Measurements from ENCODE around the gene ADAMTS6. TPM values are rescaled to one million over a fixed set of nuclear protein-coding genes. Genes with fewer than 3 reads are reported as not detected.

Gene ADAMTS6
- total RNA-seq, 1 experiment from 2014 or later, result 0.23 TPM

DNA sequence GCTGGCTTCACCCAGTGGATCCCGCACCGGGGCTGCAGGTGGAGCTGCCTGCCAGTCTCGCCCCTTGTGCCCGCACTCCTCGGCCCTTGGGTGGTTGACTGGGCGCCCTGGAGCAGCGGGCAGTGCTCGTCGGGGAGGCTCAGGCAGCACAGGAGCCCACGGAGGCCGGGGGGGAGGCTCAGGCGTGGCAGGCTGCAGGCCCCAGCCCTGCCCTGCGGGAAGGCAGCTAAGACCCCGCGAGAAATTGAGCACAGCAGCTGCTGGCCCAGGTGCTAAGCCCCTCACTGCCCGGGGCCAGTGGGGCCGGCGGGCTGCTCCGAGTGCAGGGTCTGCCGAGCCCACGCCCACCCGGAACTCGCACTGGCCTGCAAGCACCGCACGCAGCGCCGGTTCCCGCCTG is 3.7 kb upstream of the ADAMTS6 start:
- no peaks in the 10 kb centered on the region for H3K27me3 Mint-ChIP-seq (ENCODE audit: insufficient read depth, unreplicated experiment)

DNA sequence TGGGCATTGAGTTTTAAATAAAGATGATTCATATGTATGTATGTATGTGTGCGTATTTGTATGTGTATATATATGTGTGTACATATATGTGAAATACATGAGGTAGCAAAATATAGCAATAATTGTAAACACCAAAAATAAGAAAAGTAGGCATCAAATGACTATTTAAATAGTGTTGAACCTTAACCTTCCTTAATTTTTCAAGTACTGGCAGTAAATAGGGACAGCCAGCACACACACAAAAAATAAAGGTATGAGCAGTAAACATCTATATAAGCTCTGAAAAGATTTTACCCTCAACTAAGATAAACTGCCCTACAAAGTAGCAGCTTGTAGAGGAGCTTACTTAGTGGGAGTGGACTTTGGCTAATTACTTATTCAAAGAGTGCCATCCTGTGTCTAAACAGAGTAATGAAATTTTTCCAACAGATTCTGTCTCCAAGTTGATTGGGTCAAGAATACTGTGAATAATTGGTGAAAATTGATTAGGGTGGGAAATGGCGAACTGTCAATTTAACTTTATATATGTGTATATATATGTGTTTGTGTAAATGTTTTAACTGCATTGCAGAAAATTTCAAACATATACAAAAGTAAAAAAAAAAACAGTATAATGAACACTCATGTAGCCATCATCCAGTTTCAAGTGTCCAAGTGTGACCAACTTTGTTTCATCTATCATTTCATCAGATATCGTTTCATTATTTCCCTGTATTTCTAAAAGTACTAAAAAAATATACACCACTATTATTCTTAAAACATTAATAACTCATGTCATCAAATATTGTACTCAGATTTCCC is 2.0 kb upstream of the ADAMTS6 start:
- H3K36me3 ChIP-seq (ENCODE audit: control insufficient read depth, insufficient read depth, low read length), result no peaks in the 10 kb centered on the region
- Mint-ChIP-seq H3K27me3 (ENCODE audit: insufficient read depth, unreplicated experiment) (no peaks in the 10 kb centered on the region), H3K4me3 (ENCODE audit: unreplicated experiment) (no peak overlapping the region), H3K4me1 (ENCODE audit: low read depth, unreplicated experiment) (no peaks in the 10 kb centered on the region), H3K36me3 (ENCODE audit: insufficient read depth, unreplicated experiment) (no peaks in the 10 kb centered on the region), H3K9me3 (ENCODE audit: unreplicated experiment) (no peaks in the 10 kb centered on the region), H3K27ac (ENCODE audit: unreplicated experiment) (no peak overlapping the region)
- peaks cover 5% of the 10 kb centered on the region for H3K4me1 ChIP-seq
- H3K4me3 ChIP-seq (ENCODE audit: low read depth, low read length), result no peak overlapping the region
- intact Hi-C loops (cut with micrococcal nuclease; ENCODE audit: unreplicated experiment), result loop anchor here (1.0 to 10.0 kb wide), 8 partner anchors 91 to 846 kb away; no protein-coding TSS in a partner anchor
- POLR2A ChIA-PET, result no interaction called here
- no peaks in the 10 kb centered on the region for H3K9me3 ChIP-seq
- no TSS peak for BruUV-seq (replicated peaks)
- DNase-seq, result peak in 1 of 2 experiments; percentile 31
- no peaks in the 10 kb centered on the region for H3K27me3 ChIP-seq (replicated peaks; ENCODE audit: control insufficient read depth, insufficient read depth, low read length)
- TF ChIP-seq, protein P1, sequence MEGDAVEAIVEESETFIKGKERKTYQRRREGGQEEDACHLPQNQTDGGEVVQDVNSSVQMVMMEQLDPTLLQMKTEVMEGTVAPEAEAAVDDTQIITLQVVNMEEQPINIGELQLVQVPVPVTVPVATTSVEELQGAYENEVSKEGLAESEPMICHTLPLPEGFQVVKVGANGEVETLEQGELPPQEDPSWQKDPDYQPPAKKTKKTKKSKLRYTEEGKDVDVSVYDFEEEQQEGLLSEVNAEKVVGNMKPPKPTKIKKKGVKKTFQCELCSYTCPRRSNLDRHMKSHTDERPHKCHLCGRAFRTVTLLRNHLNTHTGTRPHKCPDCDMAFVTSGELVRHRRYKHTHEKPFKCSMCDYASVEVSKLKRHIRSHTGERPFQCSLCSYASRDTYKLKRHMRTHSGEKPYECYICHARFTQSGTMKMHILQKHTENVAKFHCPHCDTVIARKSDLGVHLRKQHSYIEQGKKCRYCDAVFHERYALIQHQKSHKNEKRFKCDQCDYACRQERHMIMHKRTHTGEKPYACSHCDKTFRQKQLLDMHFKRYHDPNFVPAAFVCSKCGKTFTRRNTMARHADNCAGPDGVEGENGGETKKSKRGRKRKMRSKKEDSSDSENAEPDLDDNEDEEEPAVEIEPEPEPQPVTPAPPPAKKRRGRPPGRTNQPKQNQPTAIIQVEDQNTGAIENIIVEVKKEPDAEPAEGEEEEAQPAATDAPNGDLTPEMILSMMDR (IDR thresholded peaks at IDR 0.05; ENCODE audit: insufficient read depth in 1 of 2, low read depth in 1 of 2, low read length in 1 of 2, severe bottlenecking in 1 of 2, unreplicated experiment in 1 of 2), result peak; percentile 48 to 62
- CTCF ChIA-PET, result interaction anchor here (0.6 to 2.5 kb wide), 10 partner anchors 93 to 888 kb away, joined by 3 to 17 read pairs (median 3); no protein-coding TSS in a partner anchor

More for the DNA sequence above, 3.7 kb upstream of the ADAMTS6 start:
- Histone ChIP-seq H3K9me3 (no peaks in the 10 kb centered on the region), H3K36me3 (ENCODE audit: control insufficient read depth, insufficient read depth, low read length) (no peaks in the 10 kb centered on the region), H3K4me3 (ENCODE audit: low read depth, low read length) (no peak overlapping the region), H3K27me3 (replicated peaks; ENCODE audit: control insufficient read depth, insufficient read depth, low read length) (no peaks in the 10 kb centered on the region), H3K4me1 (peaks cover 5% of the 10 kb centered on the region)
- no peaks in the 10 kb centered on the region for H3K36me3 Mint-ChIP-seq (ENCODE audit: insufficient read depth, unreplicated experiment)
- no peak for DNase-seq
- H3K9me3 Mint-ChIP-seq (ENCODE audit: unreplicated experiment), result no peaks in the 10 kb centered on the region
- ChIA-PET CTCF (no interaction called here), POLR2A (no interaction called here)
- H3K4me3 Mint-ChIP-seq (ENCODE audit: unreplicated experiment), result no peak overlapping the region
- no TSS peak for BruUV-seq (replicated peaks)
- intact Hi-C loops (cut with micrococcal nuclease; ENCODE audit: unreplicated experiment), result loop anchor here (10.0 kb wide), 2 partner anchors 411 to 451 kb away; no protein-coding TSS in a partner anchor
- TF ChIP-seq, protein P1 (IDR thresholded peaks at IDR 0.05; ENCODE audit: insufficient read depth in 1 of 2, low read depth in 1 of 2, low read length in 1 of 2, severe bottlenecking in 1 of 2, unreplicated experiment in 1 of 2), result no peak
- no peak overlapping the region for H3K27ac Mint-ChIP-seq (ENCODE audit: unreplicated experiment)
- no peaks in the 10 kb centered on the region for H3K4me1 Mint-ChIP-seq (ENCODE audit: low read depth, unreplicated experiment)

DNA sequence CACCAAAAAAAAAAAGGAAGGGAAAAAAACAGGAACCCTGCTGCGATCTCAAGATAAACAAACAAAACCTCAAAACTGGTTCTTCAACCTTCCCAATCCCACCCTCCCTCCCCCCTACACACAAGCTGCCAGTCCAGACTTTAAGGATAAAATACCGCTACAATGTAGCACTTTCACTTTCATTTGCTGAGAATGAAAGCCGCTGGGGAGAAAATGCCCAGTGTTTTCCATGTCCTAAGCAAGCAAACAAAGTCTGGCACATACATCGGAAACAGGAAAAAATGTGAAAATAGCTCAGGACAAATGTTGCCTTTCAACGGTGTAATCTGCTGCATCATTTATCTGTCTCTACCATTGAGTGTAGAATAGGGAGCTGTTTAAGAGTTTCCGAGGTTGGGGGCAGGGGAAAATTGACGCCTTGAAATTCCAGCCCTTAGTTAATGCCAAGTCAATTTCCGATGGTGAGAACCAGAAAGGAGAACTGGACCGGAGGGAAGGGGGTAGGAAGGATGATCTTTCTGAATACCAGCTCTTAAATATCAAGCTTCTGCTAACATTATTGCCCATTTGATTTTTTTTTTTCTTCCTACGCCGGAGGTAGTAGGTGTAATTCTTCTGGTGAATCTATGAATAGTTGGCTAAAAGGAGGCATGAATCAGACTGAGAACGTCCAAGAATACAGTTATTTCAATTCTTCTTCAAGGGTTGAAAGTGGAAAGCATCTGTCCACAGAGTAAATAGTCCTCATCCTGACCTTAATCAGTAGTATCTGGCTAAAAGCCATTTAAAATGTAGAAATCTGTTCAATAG is 1.2 kb upstream of the ADAMTS6 start:
- no peaks in the 10 kb centered on the region for H3K27me3 Mint-ChIP-seq (ENCODE audit: insufficient read depth, unreplicated experiment)
- POLR2A ChIA-PET, result no interaction called here
- BruUV-seq (replicated peaks), result no TSS peak
- no peak overlapping the region for H3K27ac Mint-ChIP-seq (ENCODE audit: unreplicated experiment)
- H3K4me3 Mint-ChIP-seq (ENCODE audit: unreplicated experiment), result no peak overlapping the region
- DNase-seq, result no peak
- no peaks in the 10 kb centered on the region for H3K36me3 Mint-ChIP-seq (ENCODE audit: insufficient read depth, unreplicated experiment)
- Histone ChIP-seq H3K4me3 (ENCODE audit: low read depth, low read length) (peak overlapping the region; percentile 35), H3K9me3 (no peaks in the 10 kb centered on the region), H3K27me3 (replicated peaks; ENCODE audit: control insufficient read depth, insufficient read depth, low read length) (no peaks in the 10 kb centered on the region), H3K36me3 (ENCODE audit: control insufficient read depth, insufficient read depth, low read length) (no peaks in the 10 kb centered on the region), H3K4me1 (peaks cover 5% of the 10 kb centered on the region)
- CTCF ChIA-PET, result interaction anchor here (0.6 to 2.5 kb wide), 10 partner anchors 93 to 888 kb away, joined by 3 to 17 read pairs (median 3); no protein-coding TSS in a partner anchor
- no peaks in the 10 kb centered on the region for H3K4me1 Mint-ChIP-seq (ENCODE audit: low read depth, unreplicated experiment)
- TF ChIP-seq, protein P1 (IDR thresholded peaks at IDR 0.05; ENCODE audit: insufficient read depth in 1 of 2, low read depth in 1 of 2, low read length in 1 of 2, severe bottlenecking in 1 of 2, unreplicated experiment in 1 of 2), result no peak
- intact Hi-C loops (cut with micrococcal nuclease; ENCODE audit: unreplicated experiment), result loop anchor here (1.0 to 10.0 kb wide), 8 partner anchors 91 to 846 kb away; no protein-coding TSS in a partner anchor
- H3K9me3 Mint-ChIP-seq (ENCODE audit: unreplicated experiment), result no peaks in the 10 kb centered on the region
